ENCODE results near the gene ANXA2.

- no peak for TF ChIP-seq CTCF (IDR thresholded peaks at IDR 0.05)
- no peak for TF ChIP-seq POLR2A (IDR thresholded peaks at IDR 0.05)
Observed at GRCh38 chr15:60441331-60441730, 43.5 kb upstream of the ANXA2 start.
